ENCODE results near the gene CTNNA1. TPM values are rescaled to one million over a fixed set of nuclear protein-coding genes. Genes with fewer than 3 reads are reported as not detected.

CTNNA1 gene
- total RNA-seq, 4 donors from 2014 or later, result 140 to 752 (median 389) TPM

GRCh38 chr5:138840103-138840502 lies 86.9 kb downstream of the CTNNA1 start:
- no peaks in the 10 kb centered on the region for H3K27me3 ChIP-seq
- no peak for DNase-seq
- no peak for TF ChIP-seq CTCF (IDR thresholded peaks at IDR 0.05)
- no peak overlapping the region for H3K4me3 ChIP-seq
- no peaks in the 10 kb centered on the region for H3K36me3 ChIP-seq
- H3K27ac ChIP-seq, result no peak overlapping the region
- peaks cover 5 to 32% of the 10 kb centered on the region in 2 donors for H3K4me1 ChIP-seq
- H3K9me3 ChIP-seq, result no peaks in the 10 kb centered on the region
- intact Hi-C loops (cut with DNase I; ENCODE audit: low total_unique reads), result no loop called here

GRCh38 chr5:138841531-138841930 lies 88.3 kb downstream of the CTNNA1 start:
- Histone ChIP-seq H3K27me3 (no peaks in the 10 kb centered on the region), H3K4me1 (peaks cover 5 to 32% of the 10 kb centered on the region in 2 donors), H3K9me3 (no peaks in the 10 kb centered on the region), H3K27ac (no peak overlapping the region), H3K36me3 (no peaks in the 10 kb centered on the region), H3K4me3 (no peak overlapping the region)
- intact Hi-C loops (cut with DNase I; ENCODE audit: low total_unique reads), result no loop called here
- no peak for DNase-seq
- no peak for TF ChIP-seq POLR2A (IDR thresholded peaks at IDR 0.05)
- TF ChIP-seq CTCF (IDR thresholded peaks at IDR 0.05), result no peak

- H3K36me3 ChIP-seq, result no peaks in the 10 kb centered on the region
- TF ChIP-seq CTCF (IDR thresholded peaks at IDR 0.05) (no peak), POLR2A (IDR thresholded peaks at IDR 0.05) (no peak)
- no peak overlapping the region for H3K4me3 ChIP-seq
- H3K4me1 ChIP-seq, result peaks cover 5 to 40% of the 10 kb centered on the region in 2 donors
- no peak for DNase-seq
- no peaks in the 10 kb centered on the region for H3K27me3 ChIP-seq
- peak overlapping the region in 1 of 2 donors; percentile 11 for H3K27ac ChIP-seq
- intact Hi-C loops (cut with DNase I; ENCODE audit: low total_unique reads), result no loop called here
- no peaks in the 10 kb centered on the region for H3K9me3 ChIP-seq
These were observed 90.3 kb downstream of the CTNNA1 start for GRCh38 chr5:138843316-138844124.

GRCh38 chr5:138844125-138844461 lies 90.9 kb downstream of the CTNNA1 start:
- peak overlapping the region in 1 of 2 donors; percentile 38 for H3K27ac ChIP-seq
- no peaks in the 10 kb centered on the region for H3K27me3 ChIP-seq
- H3K9me3 ChIP-seq, result no peaks in the 10 kb centered on the region
- no peaks in the 10 kb centered on the region for H3K36me3 ChIP-seq
- H3K4me3 ChIP-seq, result no peak overlapping the region
- TF ChIP-seq CTCF (IDR thresholded peaks at IDR 0.05), result no peak
- TF ChIP-seq POLR2A (IDR thresholded peaks at IDR 0.05), result no peak
- peaks cover 5 to 43% of the 10 kb centered on the region in 2 donors for H3K4me1 ChIP-seq
- intact Hi-C loops (cut with DNase I; ENCODE audit: low total_unique reads), result no loop called here
- no peak for DNase-seq

- Histone ChIP-seq H3K9me3 (no peaks in the 10 kb centered on the region), H3K27me3 (no peaks in the 10 kb centered on the region), H3K27ac (peak overlapping the region; percentile 33 to 38), H3K4me1 (peaks cover 5 to 41% of the 10 kb centered on the region in 2 donors), H3K4me3 (no peak overlapping the region), H3K36me3 (no peaks in the 10 kb centered on the region)
- TF ChIP-seq CTCF (IDR thresholded peaks at IDR 0.05), result no peak
- no peak for TF ChIP-seq POLR2A (IDR thresholded peaks at IDR 0.05)
- intact Hi-C loops (cut with DNase I; ENCODE audit: low total_unique reads), result no loop called here
- DNase-seq, result no peak
These were observed 91.7 kb downstream of the CTNNA1 start for GRCh38 chr5:138844812-138845513.
